ENCODE measurements around the gene LCNL1.

DNA sequence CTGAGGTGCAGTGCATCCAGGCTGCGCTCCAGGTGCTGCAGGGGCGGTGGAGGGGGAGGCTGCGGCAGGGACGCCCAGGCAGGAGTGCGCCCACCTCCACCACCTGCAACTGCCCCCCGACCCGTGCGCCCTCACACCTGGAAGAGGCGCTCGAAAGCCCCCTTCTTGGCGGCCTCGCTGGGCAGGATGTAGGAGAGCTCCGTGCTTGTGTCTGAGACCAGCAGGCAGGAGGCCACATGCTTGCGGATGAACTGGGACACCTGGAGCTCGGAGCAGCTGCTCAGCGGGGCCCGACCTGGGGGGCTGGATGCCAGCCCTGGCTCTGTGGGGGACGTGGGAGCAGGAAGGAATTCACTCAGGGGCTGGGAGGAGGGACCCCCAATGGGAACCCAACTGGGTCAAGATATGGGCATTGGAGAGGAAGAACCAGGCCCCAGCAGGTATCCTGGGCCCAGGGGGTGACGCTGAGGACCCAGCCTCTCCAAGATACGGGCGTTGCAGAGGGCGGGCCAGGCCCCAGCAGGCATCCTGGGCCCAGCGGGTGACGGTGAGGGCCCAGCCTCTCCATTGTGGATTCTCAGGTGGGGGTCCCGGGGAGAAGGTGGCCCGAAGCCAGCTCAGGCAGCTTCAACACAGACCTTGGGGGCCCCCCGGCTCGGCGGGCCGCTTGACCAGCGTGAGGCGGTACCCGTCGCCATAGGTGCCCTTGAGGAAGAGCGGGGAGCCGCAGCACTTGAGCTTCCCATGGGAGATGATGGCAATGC is 32.2 kb downstream of the LCNL1 start:
- no peak for TF ChIP-seq POLR2A (IDR thresholded peaks at IDR 0.05)
- TF ChIP-seq, protein P1, sequence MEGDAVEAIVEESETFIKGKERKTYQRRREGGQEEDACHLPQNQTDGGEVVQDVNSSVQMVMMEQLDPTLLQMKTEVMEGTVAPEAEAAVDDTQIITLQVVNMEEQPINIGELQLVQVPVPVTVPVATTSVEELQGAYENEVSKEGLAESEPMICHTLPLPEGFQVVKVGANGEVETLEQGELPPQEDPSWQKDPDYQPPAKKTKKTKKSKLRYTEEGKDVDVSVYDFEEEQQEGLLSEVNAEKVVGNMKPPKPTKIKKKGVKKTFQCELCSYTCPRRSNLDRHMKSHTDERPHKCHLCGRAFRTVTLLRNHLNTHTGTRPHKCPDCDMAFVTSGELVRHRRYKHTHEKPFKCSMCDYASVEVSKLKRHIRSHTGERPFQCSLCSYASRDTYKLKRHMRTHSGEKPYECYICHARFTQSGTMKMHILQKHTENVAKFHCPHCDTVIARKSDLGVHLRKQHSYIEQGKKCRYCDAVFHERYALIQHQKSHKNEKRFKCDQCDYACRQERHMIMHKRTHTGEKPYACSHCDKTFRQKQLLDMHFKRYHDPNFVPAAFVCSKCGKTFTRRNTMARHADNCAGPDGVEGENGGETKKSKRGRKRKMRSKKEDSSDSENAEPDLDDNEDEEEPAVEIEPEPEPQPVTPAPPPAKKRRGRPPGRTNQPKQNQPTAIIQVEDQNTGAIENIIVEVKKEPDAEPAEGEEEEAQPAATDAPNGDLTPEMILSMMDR (IDR thresholded peaks at IDR 0.05), result no peak
